GM18861 (cell line): ENCODE measurements around the gene ANKRD27.
A peak's percentile ranks its signal among the peaks of the same experiment; 100 is the strongest.
"Not testable (repeated sequence)": the region's sequence is repeated elsewhere in the genome, so short reads cannot be mapped to it uniquely, and the experiment has no call there.

ENCODE experiments used
- ATAC-seq: cut with Tn5 transposase; IDR thresholded peaks from one replicate; pipeline ENCODE4 v1.9.1; 2021; ENCODE audit not compliant: unreplicated experiment

The ANKRD27 gene

DNA sequence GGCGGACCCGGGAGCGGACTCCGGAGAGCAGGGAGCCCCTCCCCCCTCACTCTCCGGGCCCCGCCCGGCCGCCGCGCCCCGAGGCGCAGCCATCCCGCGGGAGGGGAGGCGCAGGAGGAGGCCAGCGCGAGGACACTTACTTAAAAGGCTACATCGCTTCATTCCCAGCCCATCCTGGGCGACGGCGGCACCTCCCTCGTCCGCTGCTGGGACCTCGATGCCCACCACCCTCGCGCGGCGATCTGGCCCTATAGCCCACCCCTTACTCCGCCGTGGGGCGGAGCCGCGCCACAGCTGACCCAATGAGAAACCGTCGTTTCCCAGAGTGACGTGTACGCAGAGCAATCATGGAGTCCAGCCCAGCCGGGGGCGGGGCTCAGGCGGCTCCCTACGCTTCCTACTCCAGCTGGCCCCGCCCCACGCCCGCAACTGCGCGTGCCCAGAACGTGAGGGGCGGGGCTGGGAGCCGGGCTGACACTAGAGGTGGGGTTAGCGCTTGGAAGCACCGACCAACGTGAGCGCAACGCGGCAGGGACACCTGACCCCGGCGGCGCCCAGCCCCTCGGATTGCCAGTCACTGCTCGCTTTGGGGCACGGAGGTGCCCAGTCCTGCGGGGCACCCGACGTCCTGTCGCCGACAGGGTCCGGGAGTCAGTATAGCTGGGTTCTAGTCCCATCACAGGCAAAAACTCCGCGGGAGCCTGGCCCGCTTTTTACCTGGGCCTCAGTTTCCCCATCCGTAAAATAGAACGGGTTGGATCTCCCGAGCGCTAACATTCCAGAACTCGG, at the start of gene ANKRD27:
ANKRD27 (minus strand) TSS at position 250 of the 789 bp plus-strand sequence. CDS start 16,165 bp downstream, outside the sequence.
- peak; percentile 95 for ATAC-seq

GRCh38 chr19:32720936-32721250, 45.9 kb upstream of the ANKRD27 start:
- no peak for ATAC-seq

GRCh38 chr19:32720216-32720935, 45.4 kb upstream of the ANKRD27 start:
- ATAC-seq, result no peak

- no peak for ATAC-seq
These were observed 44.7 kb upstream of the ANKRD27 start, which contains the start of gene TDRD12 for GRCh38 chr19:32719611-32720059. Gene TDRD12 (plus strand): TSS chr19:32719767. CDS start chr19:32720073, 306 bp downstream.

GRCh38 chr19:32718286-32718685, 43.3 kb upstream of the ANKRD27 start:
- no peak for ATAC-seq

DNA sequence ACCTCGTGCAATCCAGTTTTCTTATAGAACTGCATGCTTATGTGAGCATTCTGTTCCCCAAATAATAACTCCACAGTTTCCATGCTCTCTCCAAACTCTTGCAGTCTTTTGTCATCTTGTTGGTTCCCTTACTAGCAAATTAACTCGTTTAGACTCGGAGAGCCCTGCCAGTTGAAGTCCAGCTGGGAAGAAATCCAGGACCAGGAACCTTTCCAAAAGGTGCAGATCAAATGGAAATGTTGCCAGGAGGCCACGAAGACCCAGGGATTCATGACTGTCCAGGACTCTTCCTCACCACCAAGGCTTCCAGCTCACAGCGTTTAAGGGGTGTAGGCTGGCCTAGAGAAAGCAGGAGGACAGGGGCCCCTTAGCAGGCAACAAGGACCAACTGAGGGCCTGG, 42.5 kb upstream of the ANKRD27 start:
- ATAC-seq, result no peak

DNA sequence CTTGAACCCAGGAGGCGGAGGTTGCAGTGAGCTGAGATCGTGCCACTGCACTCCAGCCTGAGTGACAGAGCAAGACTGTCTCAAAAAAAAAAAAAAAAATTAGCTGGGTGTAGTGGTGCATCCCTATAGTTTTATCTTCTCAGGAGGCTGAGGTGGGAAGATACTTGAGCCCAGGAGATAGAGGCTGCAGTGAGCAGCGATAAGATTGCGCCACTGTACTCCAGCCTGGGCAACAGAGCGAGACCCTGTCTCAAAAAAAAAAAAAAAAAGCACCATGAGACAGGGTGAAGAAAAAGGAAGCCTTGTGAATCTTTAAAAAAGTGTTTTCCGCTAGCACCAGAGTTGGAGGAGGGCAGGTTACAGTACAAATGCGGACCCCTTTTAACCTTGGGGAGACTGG, 41.2 kb upstream of the ANKRD27 start:
- not testable (repeated sequence) for ATAC-seq

DNA sequence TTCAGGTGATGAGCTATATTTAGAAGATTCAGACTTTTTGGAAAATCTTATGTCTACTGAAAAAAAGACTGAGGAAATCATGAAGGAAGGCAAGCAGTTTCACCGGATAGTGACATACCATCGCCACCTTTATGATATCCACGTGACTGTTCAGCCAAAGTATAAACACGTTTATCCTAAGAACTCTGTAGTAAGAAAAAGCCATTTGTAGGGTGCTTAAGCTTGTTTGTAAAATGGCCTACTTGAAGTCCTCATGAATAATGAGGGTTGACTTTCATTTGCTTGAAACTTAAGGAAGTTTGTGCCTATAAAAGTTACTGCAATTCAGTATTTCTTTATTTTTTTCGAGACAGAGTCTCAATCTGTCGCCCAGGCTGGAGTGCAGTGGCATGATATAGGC, 36.8 kb upstream of the ANKRD27 start:
- ATAC-seq, result no peak

DNA sequence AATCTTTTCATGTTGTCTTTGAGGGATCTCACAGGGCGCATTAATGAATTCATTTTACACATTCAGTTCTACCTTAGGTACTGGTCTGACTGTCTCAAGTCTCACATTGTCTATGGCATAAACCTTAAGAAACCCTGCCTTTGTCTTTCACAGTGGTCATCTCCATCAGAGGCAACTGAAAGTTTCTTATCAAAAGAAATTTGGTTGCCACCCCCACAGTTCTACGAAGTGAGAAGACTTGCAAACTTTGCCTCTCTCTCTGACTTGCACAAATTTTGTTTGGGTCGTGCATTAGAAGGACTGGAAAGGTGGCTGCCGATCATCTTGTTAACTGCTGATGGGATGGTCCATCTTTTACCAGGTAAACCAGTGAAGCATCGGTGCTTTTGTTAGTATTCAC, 34.1 kb upstream of the ANKRD27 start:
- ATAC-seq, result no peak

DNA sequence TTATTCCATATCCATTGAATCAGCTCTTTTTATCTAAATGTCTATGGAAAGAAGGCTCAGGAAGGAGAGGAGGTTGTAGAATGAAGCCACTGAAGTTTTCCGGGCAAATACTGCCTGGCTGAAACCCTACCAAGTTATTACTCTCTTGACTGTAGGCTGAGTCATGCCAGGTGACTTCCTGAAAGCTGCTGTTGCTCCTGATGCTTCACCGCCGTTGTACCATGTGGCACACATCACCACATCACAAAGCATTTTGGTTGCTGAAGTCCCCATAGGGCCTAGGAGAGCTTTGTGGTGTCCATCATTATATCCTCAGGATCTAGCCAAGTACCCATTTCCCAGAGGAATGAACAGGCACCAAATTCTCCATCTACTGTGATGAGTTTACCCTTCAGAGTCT, 33.5 kb upstream of the ANKRD27 start:
- ATAC-seq, result no peak

DNA sequence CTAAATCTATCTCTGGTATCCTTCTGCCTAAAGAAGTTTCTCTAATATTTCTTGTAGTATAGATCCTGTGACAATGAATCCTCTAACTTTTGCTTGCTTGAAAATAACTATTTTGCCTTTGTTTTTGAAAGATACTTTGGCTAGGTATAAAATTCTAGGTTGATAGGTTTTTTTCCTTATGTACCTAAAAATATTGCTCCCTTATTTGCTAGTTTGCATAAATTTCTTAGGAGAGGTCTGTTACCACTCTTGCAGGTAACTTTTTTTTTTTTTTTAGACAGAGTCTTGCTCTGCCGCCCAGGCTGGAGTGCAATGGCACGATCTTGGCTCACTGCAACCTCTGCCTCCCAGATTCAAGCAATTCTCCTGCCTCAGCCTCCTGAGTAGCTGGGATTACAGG, 29.0 kb upstream of the ANKRD27 start:
- ATAC-seq, result not testable (repeated sequence)

DNA sequence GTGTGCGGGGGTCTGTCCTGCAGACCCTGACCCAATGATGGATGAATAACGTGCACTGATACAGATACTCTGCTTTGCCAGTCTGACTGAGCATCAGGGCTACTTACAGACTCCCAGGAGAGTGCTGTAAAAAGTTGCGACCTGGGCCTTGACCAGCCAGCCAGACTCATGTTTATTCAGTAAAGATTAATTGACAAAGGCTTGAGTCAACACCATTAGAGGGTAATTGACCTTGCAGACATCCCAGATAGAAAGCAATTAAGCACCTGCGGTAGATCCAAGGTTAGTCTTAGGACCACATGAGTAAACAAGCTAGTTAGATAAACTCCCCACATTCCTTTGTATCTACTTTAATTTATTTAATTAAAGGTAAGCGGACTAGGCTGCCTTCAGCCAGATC, 27.0 kb upstream of the ANKRD27 start:
- no peak for ATAC-seq

- not testable (repeated sequence) for ATAC-seq
These were observed 25.1 kb upstream of the ANKRD27 start for GRCh38 chr19:32700129-32700528.

DNA sequence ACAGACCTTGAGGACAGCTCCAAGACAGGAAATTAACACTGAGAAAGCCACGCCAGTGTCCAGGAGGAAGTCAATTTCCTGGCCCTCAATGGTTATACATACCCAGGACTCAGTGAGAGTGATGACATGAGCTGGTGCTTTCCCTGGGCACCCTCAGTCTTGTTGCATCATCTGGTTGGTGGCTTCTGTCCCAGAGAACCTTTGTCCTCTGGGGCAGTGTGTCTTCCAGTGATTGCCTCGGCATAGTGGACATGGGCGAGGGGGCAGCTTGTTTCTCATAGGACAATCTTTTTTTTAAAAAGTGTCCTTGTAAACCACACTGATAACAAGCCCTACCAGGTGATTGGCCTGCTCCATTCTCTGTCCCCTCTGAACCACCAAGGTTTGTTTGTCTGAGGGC, 21.8 kb upstream of the ANKRD27 start:
- ATAC-seq, result not testable (repeated sequence)

GRCh38 chr19:32695506-32695905, 20.5 kb upstream of the ANKRD27 start:
- ATAC-seq, result not testable (repeated sequence)

GRCh38 chr19:32694851-32695250, 19.9 kb upstream of the ANKRD27 start:
- not testable (repeated sequence) for ATAC-seq

- ATAC-seq, result not testable (repeated sequence)
These were observed 19.3 kb upstream of the ANKRD27 start for GRCh38 chr19:32694316-32694715.

GRCh38 chr19:32693151-32694108, 18.4 kb upstream of the ANKRD27 start:
- not testable (repeated sequence) for ATAC-seq

DNA sequence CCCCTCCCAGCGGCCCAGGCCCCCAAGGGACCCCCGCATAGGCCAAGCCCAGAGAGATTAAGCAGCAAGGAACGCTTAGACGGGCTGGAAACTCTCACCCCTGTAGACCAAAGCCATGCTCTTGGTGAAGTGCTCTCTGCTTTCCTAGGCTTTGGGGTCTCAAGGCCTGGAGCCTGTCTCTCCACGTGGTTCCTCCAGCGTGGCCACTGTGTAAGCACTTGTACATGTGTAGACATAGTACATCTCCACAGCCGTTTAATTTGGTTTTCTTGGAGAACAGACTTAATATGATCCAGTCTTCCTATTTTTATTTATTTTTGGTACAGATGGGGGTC, 17.7 kb upstream of the ANKRD27 start:
- ATAC-seq, result no peak

GRCh38 chr19:32691952-32692726, 17.2 kb upstream of the ANKRD27 start:
- peak; percentile 52 for ATAC-seq
